ENCODE results near the gene UNC119. TPM values are rescaled to one million over a fixed set of nuclear protein-coding genes. Genes with fewer than 3 reads are reported as not detected.

UNC119 gene
- total RNA-seq, 1 donor: 23.2 TPM

- Histone ChIP-seq H3K4me1 (ENCODE audit: insufficient read depth, low read length) (peaks cover 11% of the 10 kb centered on the region), H3K4me2 (ENCODE audit: insufficient read depth, low read length) (no peak overlapping the region), H3K9me3 (ENCODE audit: low read depth, low read length) (no peaks in the 10 kb centered on the region), H3K27ac (ENCODE audit: low read depth, low read length) (no peak overlapping the region), H3K79me2 (ENCODE audit: insufficient read depth, low read length) (no peaks in the 10 kb centered on the region), H3K36me3 (ENCODE audit: insufficient read depth, low read length) (no peaks in the 10 kb centered on the region), H4K20me1 (ENCODE audit: insufficient read depth, low read length) (no peaks in the 10 kb centered on the region), H3K4me3 (ENCODE audit: insufficient read depth, low read length) (no peak overlapping the region), H3K27me3 (ENCODE audit: insufficient read depth, low read length) (no peaks in the 10 kb centered on the region), H2AFZ (ENCODE audit: low read length) (peak overlapping the region; percentile 35)
- DNase-seq (ENCODE audit: insufficient read length, low spot score, missing footprints): peak; percentile 86
- no peak for TF ChIP-seq CTCF (IDR thresholded peaks at IDR 0.05; ENCODE audit: extremely low read depth, low read depth, low read length)
These were observed 20.1 kb downstream of the UNC119 start for GRCh38 chr17:28532050-28532960.

- H3K4me1 ChIP-seq (ENCODE audit: insufficient read depth, low read length): peaks cover 11% of the 10 kb centered on the region
- no peaks in the 10 kb centered on the region for H3K27me3 ChIP-seq (ENCODE audit: insufficient read depth, low read length)
- no peak overlapping the region for H3K4me3 ChIP-seq (ENCODE audit: insufficient read depth, low read length)
- no peak overlapping the region for H2AFZ ChIP-seq (ENCODE audit: low read length)
- no peak overlapping the region for H3K4me2 ChIP-seq (ENCODE audit: insufficient read depth, low read length)
- no peak for TF ChIP-seq CTCF (IDR thresholded peaks at IDR 0.05; ENCODE audit: extremely low read depth, low read depth, low read length)
- no peaks in the 10 kb centered on the region for H3K36me3 ChIP-seq (ENCODE audit: insufficient read depth, low read length)
- H3K79me2 ChIP-seq (ENCODE audit: insufficient read depth, low read length): no peaks in the 10 kb centered on the region
- no peak overlapping the region for H3K27ac ChIP-seq (ENCODE audit: low read depth, low read length)
- H3K9me3 ChIP-seq (ENCODE audit: low read depth, low read length): no peaks in the 10 kb centered on the region
- no peaks in the 10 kb centered on the region for H4K20me1 ChIP-seq (ENCODE audit: insufficient read depth, low read length)
- peak; percentile 64 for DNase-seq (ENCODE audit: insufficient read length, low spot score, missing footprints)
These were observed 21.5 kb downstream of the UNC119 start for GRCh38 chr17:28530926-28531325.

GRCh38 chr17:28530250-28530649 lies 22.2 kb downstream of the UNC119 start:
- H3K36me3 ChIP-seq (ENCODE audit: insufficient read depth, low read length): no peaks in the 10 kb centered on the region

More at GRCh38 chr17:28530250-28530649, 22.2 kb downstream of the UNC119 start:
- Histone ChIP-seq H3K27me3 (ENCODE audit: insufficient read depth, low read length) (no peaks in the 10 kb centered on the region), H2AFZ (ENCODE audit: low read length) (no peak overlapping the region), H3K4me1 (ENCODE audit: insufficient read depth, low read length) (peaks cover 14% of the 10 kb centered on the region), H3K4me2 (ENCODE audit: insufficient read depth, low read length) (no peak overlapping the region), H3K27ac (ENCODE audit: low read depth, low read length) (no peak overlapping the region), H3K9me3 (ENCODE audit: low read depth, low read length) (no peaks in the 10 kb centered on the region), H3K79me2 (ENCODE audit: insufficient read depth, low read length) (no peaks in the 10 kb centered on the region), H3K4me3 (ENCODE audit: insufficient read depth, low read length) (no peak overlapping the region), H4K20me1 (ENCODE audit: insufficient read depth, low read length) (no peaks in the 10 kb centered on the region)
- TF ChIP-seq CTCF (IDR thresholded peaks at IDR 0.05; ENCODE audit: extremely low read depth, low read depth, low read length): no peak
- DNase-seq (ENCODE audit: insufficient read length, low spot score, missing footprints): no peak
